Stimulated activated CD8-positive, alpha-beta memory T cell treated with anti-CD3 and anti-CD28 coated beads, Interleukin-15, amount 100 ng/mL, for 48 hours (primary cell): ENCODE measurements around the gene SPRR2G.
"Not testable (repeated sequence)": the region's sequence is repeated elsewhere in the genome, so short reads cannot be mapped to it uniquely, and the experiment has no call there.

ENCODE experiments used
- DNase-seq, 2 donors: peaks; one replicate each; pipeline ENCODE4 v3.0.0-alpha.2; 2020; ENCODE audit warnings: low read depth in 2 of 2

The SPRR2G gene

DNA sequence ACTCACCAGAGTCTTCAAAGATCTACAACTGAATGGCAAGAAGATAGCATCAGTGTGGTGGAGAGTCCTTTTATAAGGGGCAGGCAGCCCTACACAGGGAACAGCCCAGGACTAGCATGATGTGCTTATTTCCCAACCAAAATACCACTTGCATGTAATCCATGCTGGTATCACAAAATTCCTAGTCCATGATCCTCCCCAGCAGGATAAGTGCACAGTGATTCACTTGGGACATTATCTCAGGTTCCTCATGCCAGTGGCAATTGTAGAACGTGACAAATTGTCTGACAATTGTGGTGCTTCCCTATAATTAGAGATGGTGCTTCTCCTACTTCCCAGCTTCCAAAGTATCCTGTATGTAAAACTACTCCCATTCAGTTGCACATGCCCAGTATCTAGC, at the start of gene SPRR2G:
TSS of gene SPRR2G (minus strand) at position 45 of the 400 bp plus-strand sequence. CDS start 780 bp downstream, outside the sequence.
- DNase-seq = no peak

DNA sequence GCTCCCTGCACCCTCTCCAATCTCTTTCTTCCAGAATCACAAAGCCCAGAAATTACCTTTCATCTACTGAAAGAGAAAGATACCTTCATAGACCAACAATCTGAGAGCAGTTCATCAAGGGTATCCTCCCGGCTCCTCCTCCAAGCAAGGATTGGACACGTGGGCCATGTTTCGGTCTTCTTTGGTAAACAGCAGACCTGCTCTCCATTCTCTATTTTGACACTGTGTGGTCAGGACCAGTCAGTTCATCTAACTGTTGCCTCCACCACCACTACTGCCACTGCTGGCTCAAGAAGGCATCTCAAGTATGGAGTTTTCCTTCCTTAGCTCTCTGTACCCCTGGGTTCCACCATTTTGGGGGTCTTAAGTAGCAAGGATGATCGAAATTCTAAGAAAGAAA, 44.5 kb upstream of the SPRR2G start:
- DNase-seq = no peak

DNA sequence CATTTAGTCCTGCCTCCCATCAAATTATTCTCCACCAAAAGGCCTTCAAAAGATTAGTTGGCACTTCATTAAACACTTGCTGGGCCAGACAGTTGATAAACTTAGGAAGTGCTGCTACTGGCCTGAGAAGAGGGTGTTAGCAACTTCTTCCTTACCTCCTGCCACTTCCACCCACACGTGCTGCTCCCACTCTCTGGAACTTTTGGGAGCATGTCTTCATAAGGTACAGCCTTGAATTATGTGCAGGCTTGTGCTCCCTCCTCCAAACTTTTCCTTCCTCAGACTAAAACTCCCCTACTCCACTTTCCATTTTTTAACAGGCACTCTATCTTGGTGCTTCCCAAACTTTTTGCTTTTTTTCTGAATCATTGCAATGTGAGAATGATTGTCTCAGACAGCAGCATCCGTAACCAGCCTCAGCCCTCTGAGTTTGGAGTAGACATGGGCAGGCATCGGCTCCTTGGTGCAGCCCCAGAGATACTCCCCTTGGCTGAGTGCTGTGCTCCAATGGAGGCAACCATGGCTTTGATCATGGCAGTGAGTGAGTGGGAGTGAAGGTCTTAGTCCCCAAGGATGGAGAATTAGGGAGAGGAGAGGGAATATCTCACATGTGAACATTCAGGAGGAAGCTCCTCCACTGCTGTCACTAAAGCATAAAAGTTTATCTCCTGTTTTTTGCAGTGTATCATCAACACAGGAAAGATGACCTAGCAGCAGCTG, 43.8 kb upstream of the SPRR2G start:
- no peak for DNase-seq

DNA sequence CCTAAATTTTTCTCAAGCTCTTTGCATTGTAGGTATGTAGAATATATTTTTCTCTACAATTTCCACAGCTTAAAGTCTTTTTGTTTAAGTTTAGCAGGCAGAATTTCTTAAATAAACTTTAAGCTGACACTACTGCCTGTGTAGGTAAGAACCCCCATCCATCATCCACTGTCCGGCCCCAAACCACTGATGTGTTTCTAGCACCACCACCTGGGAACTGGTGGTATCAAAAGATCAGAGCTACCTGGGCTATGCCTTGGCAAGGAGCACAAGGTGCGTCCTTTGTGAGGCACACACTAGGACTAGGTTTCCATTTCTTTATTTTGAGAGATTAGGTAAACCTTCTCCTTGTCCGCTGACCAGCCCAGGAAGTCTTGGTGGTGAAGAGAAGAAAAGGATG, 42.0 kb upstream of the SPRR2G start:
- no peak for DNase-seq

DNA sequence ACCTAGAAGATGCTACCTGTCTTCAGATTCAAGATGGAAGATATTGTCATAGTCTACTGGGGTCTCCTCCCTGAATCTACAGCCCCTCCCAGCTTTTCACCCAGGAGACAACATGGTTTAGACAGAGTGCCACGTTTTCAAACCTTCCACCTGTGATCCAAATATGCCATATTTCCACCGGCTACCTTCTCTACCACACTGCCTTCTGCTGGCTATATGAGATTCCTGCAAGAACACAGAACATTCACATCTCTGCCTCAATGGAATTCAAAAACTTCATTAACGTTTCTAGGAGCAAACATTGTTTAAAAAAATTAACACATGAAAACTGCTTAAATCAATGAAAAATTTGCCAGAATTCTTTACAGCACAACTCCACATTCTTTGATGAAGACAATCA, 39.7 kb upstream of the SPRR2G start:
- DNase-seq = no peak

DNA sequence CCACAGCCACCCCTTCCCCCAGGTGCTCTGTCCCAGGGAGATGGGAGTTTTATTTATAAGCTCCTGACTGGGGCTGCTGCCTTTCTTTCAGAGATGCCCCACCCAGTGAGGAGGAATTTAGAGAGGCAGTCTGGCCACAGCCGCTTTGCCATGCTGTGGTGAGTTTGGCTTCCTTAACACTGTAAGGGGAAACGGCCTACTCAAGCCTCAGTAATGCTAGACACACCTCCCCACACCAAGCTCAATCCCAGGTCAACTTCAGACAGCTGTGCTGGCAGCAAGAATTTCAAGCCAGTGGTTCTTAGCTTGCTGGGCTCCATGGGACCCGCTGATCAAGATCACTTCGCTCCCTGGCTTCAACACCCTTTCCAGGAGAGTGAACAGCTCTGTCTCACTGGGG, 37.6 kb upstream of the SPRR2G start:
- DNase-seq = not testable (repeated sequence)

DNA sequence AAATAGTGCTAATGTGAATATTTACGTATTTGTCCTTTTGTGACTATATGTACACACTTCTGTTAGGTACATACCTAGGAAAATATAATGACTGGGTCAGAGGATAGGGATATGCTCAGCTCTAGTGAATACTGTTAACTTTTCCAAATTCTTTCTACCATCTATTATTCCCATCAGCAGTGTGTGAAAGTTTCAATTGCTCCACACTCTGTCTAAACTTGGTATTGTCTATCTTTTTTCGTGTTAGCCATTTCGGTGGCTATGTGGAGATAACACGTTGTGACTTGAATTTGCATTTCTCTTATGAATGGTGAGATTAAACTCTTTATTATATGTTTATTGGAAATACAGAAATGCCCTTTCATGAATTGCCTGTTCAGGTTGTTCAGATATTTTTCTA, 29.9 kb upstream of the SPRR2G start:
- no peak for DNase-seq

DNA sequence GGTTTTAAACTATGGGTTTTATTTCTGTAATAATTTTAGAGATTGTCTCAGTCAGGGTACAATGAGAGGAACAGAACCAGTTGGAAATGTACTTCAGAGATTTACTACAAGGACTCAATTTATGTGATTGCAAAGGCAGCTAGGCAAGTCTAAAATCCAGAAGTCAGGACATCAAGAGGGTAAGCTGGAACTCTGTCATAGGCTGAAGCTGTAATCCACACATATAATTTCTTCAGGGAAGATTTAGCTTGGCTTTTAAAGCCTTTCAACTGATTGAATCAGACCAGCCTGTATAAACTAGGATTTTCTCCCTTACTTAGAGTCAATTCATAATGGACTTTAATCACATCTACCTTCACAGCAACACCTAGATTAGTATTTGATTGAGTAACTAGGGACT, 28.2 kb upstream of the SPRR2G start:
- DNase-seq = no peak

DNA sequence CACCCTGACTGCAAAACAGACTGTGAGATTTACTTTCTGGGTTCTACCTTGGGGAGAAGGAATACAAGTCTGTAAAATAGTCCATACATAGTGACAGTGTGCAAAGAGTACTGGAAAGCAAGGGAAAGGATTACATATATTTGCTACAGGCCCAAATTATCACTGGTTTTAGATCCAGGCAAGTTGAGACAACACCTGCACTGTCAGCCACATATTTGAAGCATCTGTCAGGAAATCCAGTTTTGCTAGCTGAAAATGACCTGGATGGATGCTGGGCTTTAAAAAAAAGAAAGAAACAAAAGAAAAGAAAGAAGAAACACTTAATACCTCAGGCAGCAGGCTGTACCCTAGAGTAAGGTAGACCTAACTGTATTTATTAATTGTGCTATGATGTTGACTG, 23.9 kb upstream of the SPRR2G start:
- no peak for DNase-seq

DNA sequence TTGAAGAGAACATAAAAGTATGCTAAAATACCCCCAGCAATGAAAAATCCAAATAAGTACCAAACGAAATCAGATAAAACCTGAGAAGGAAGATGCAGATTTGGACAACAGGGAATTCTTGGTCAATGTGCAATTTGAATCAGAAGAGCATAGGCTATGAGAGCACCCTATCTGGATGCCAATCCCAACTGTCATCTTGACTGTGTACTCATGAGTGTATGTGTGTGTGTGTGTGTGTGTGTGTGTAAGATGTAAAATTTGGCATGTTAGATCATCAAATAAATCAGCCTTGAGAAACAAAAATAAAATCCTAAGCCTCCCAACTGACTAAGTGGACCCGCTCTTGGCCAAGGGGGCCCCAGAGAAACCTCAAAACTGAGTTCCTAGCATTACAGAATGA, 18.0 kb upstream of the SPRR2G start:
- no peak for DNase-seq

DNA sequence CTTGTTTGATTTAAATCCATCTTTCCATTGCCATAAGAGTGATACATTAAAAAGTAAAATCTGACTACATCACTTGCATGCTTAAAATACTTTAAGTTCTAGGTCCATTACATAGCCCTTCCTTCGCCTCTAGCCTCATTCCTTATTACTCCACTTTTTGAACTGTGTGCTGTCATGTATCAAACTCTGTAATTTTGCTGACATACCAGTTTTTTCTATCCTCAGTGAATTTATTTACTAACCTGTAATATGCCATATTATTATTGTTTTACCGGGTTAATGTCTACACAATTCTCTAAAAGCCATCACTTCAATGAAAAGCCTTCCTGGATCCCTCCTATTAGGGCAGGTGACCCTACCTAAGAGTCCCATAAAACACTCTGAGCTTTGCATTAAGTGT, 4.9 kb upstream of the SPRR2G start:
- no peak for DNase-seq

DNA sequence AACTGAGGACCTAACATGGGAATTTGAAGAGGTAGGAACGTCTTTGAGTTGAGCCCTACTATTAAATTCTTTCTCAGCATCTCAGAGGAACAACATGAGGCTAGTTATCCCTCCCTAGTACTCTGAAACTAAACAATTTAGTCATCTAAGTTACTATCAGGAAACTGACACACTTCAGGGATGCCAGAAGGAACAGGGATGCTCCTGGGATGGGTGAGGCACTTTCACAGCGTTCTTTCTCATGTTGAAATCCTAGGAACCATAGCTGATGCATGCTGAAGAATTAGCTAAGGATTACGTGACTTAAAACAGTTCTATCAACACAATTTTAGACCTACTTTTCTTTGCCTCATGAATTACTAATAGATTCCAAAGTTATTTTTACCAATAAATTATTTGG, 1.8 kb upstream of the SPRR2G start:
- DNase-seq = no peak

DNA sequence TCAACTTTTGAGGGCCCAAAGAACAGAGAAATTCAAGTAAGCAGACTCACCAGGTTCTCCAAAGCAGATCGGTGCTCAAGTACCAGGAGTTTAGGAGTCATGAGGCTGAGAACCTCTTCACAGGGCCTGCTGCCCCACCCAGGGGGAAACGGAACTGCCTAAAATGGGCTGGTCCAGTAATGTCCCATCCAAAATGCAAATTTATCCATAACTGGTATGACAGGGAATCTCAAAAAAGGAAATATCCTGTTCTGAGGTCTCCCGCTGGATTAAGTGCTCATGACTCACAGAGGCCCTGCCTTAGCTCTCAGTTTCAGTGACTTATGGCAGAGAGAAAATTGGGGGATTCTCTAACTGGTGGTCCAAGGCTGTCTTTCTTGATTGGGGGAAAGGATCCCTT, 9.3 kb downstream of the SPRR2G start:
- no peak for DNase-seq

DNA sequence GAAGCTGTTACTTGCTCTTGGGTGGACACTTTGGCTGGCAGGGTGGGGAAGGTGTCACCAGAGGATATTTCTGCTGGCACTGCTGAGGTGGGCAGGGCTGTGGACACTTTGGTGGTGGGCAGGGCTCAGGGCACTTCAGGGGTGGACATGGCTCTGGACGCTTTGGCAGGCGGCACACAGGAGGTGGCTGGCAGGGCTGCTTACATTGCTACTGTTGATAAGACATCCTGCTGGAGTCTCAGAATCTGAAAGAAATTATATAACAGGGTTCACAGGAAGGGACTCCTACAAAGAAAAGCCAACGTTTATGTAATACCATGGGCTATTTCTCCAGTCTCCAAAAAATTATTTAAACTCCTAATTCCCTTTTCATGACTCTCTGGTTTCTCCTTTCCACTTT, 10.2 kb downstream of the SPRR2G start:
- no peak for DNase-seq

DNA sequence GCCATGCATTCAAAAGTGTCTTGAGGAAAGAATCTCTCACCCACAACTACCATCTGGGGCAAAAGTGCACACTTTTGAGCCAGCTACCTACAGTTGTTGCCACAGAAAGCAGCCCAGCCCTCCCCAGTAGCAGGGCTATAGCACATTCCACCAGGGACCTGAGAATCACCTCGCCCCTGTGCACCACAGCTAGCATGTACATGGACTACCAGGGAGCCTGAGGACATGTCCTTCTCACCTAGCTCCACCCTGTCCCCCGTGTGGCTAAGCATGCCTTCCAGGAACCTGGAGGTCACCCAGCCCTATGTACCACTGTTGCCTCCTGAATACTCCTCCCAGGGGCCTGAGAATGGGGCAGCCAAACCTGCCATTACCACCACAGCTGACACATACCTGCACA, 16.9 kb downstream of the SPRR2G start:
- DNase-seq = no peak

DNA sequence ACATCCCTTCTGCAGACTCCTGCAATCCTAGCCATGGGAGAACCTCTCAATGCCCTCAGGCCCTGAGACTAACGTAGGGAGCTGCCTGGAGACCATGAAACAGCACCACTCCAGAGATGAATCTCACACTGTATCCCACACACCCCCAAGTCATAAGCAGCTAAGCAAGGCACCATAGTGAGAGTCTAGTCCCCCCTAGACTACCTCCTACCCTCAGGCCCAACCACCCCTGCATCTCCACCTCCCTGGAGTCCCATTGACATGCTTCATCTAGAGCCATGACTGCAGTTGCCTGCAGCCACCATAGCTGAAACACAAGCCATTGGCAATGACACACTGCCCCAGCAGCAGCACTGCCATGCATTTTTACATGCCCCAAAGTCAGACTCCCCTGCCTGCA, 17.4 kb downstream of the SPRR2G start:
- DNase-seq = no peak

DNA sequence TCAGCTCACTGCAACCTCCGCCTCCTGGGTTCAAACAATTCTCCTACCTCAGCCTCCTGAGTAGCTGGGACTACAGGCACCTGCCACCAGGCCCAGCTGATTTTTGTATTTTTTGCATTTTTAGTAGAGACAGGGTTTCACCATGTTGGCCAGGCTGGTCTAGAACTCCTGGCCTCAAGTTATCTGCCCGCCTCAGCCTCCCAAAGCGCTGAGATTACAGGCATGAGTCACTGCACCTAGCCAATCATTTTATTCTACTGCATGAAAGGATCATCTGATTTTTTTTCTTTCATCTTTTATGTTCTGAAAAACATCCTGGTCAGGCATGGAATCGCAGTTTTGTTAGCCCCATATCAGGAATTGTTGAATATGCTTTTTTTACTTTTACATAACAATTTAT, 22.0 kb downstream of the SPRR2G start:
- DNase-seq = not testable (repeated sequence)

DNA sequence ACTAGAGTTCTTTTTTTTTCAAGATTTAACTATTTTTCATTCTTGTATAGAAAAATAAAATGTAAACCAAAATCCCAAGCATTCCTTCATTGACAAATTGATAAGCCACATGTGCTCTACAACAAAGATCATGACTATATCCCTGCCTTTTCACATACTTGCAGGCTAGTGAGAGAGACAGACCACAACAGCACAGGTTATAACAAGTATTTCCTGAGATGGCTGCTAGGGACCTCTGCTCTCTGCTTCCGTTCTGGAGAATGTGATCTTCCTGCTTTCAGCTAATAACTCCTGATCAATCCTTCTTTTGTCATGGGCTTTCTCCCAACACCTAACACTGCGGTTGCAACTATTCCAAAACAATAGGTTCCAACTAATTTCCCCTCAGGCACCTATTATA, 23.4 kb downstream of the SPRR2G start:
- DNase-seq = no peak

DNA sequence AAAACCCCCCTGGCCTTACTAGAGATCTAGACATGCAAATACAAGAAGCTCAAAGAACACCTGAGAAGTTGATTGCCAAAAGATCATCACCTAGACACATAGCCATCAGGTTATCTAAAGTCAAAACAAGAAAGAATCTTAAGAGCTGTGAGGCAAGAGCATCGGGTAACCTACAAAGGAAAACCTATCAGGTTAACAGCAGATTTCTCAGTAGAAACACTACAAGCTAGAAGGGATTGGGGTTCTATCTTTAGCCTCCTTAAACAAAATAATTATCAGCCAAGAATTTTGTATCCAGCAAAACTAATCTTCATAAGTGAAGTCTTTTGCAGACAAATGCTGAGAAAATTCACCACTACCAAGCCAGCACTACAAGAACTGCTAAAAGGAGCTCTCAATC, 25.2 kb downstream of the SPRR2G start:
- DNase-seq = no peak

DNA sequence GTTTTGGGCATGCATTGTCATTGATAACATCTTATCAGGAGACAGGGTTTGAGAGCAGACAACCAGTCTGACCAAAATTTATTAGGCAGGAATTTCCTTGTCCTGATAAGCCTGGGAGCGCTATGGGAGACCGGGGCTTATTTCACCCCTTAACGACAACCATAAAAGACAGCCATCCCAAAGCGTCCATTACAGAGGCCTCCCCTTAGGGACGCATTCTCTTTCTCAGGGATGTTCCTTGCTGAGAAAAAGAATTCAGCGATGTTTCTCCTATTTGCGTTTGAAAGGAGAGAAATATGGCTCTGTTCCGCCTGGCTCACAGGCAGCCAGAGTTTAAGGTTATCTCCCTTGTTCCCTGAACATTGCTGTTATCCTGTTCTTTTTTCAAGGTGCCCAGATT, 26.9 kb downstream of the SPRR2G start:
- DNase-seq = not testable (repeated sequence)

DNA sequence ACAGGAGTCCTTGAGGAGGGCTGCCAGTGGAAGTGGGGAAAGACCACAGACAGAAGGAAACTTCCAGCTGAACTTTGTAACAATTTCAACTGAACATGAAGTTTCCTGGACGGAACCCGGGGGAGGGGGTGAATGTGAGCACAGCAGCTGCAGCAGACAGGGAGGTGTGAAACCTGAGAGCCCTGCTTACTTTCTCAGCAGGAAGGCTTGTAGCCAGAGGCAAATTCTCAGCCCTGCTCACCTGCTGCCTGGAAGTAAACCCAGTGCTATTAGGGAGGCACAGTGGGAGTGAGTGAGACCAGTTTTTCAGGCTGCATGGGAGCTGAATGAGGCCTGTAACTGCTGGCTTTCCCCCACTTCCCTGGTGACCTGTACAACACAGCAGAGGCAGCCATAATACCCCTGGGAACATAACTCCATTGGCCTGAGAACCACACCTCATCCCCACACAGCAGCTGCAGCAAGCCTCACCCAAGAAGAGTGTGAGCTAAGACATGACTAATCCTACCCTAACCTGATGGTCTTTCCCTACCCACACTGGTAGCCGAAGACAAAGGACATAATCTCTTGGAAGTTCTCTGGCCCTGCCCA, 27.8 kb downstream of the SPRR2G start:
- no peak for DNase-seq

DNA sequence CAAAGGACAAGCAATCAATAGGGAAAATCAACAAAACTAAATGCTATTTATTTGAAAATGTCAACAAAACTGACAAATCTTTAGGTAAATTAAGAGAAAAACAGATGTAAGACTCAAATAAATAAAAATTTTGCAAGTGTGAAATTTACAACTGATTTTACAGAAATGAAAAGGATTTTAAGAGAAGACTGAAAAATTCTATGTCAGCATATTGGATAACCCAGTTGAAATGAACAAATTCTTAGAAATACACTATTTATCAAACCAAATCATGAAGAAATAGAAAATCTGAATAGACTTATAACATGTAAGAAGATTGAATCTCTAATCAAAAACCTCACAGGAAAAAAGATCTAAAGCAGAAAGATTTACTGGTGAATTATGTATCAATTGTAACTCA, 29.7 kb downstream of the SPRR2G start:
- DNase-seq = no peak

DNA sequence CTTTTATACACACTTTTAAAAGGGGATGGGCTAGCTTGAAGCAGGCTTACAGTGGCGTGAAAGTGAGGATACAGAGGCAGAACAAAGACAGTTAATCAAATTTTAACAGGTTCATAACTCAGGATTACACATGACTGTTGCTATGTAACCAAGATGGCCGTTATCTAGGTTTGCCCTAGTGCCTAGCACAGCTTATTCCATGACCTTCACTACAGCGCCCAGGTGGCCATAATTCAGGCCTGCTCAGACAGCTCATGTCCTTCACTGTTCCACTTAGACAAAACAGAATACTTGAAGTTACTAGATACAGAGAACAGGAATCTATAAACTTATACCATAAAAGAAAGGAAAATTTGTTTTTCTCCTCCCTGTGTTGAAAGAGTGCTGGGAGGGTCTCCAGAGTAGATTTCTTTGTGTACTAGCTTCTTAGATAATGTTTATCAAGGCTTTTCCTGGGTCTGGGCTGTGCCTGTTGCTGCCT, 31.2 kb downstream of the SPRR2G start:
- DNase-seq = no peak

DNA sequence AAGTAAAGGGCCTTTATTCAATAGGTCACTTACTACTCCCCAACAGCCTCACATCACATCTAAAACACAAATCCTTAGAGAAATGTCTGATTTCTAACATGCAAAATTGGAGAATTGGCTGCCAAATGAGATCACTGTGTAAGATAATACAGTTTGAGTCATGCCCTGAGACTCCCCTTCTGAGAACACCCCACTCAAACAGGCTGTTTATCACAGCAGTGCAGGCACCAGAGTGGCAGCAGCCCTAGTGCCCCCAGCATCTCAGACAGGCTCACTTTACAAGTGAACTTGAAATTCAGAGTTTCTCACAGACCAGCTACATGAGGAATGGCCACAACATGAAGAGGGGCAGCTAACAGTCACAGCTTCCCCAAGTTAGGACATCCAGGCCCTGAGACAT, 35.4 kb downstream of the SPRR2G start:
- DNase-seq = not testable (repeated sequence)
